MM.1S (cell line): ENCODE results near the gene ZNF775.

Experiments used
- CTCF ChIP-seq: fragments of 300-600 bp; sonication (generic); IDR thresholded peaks from 2 replicates; pipeline ENCODE4 v1.5.1; 2016; ENCODE audit warnings: antibody characterized with exemption, low read length, mixed read lengths
- EZH2phosphoT487 ChIP-seq: fragments of 300-600 bp; sonication (generic); IDR thresholded peaks from 2 replicates; pipeline ENCODE4 v1.6.1; 2018; ENCODE audit warnings: antibody characterized with exemption, low read length

DNA sequence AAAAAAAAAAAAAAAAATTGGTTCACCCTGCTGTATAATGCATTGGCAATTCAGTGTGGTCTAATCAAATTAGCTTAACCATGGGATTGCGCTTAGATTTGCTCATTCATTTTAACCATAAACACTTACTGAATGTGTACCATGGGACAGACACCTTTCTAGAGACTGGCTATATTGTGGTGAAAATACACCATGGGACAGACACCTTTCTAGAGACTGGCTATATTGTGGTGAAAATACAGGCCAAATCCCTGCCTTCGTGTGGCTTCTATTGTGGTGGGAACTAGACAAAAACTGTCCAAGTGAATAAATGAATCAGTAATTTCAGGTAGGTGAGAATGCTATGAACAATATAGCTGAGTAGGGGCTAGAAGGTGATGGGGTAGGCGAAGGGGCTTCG is 20.7 kb upstream of the ZNF775 start:
- TF ChIP-seq CTCF (no peak), EZH2phosphoT487 (no peak)
